Activated CD8-positive, alpha-beta memory T cell treated with anti-CD3 and anti-CD28 coated beads, Interleukin-2, amount 10 ng/mL, durations not matched to agents 7 days and 5 days (primary cell): Measurements from ENCODE around the gene SEMA4D. TPM values are rescaled to one million over a fixed set of nuclear protein-coding genes. Genes with fewer than 3 reads are reported as not detected.
"Not testable (repeated sequence)": the region's sequence is repeated elsewhere in the genome, so short reads cannot be mapped to it uniquely, and the experiment has no call there.

Experiments used
- ATAC-seq: fragments of 150-1000 bp; cut with Tn5 transposase; one replicate; pipeline ENCODE4 v1.10.0; 2021; ENCODE audit warnings: moderate library complexity
- CTCF ChIA-PET: fragments of 350-600 bp; sonication (Branson Sonifier 250); formaldehyde crosslinking; loops from one replicate; lab custom pipeline; 2021; ENCODE audit warnings: antibody characterized with exemption; lab: Charles Lee
- DNase-seq: peaks from one replicate; pipeline ENCODE4 v3.0.0-alpha.2; 2020
- H3K27ac Mint-ChIP-seq: one replicate; pipeline ENCODE4 v1.8.0; 2021; ENCODE audit warnings: mild to moderate bottlenecking, mixed read lengths
- H3K27me3 Mint-ChIP-seq: one replicate; pipeline ENCODE4 v1.8.0; 2021; ENCODE audit warnings: mixed read lengths
- H3K36me3 Mint-ChIP-seq: one replicate; pipeline ENCODE4 v1.8.0; 2021; ENCODE audit warnings: mild to moderate bottlenecking, mixed read lengths
- H3K4me1 Mint-ChIP-seq: one replicate; pipeline ENCODE4 v1.8.0; 2021; ENCODE audit warnings: mixed read lengths
- H3K4me3 Mint-ChIP-seq: one replicate; pipeline ENCODE4 v1.8.0; 2021; ENCODE audit warnings: mild to moderate bottlenecking, moderate library complexity, mixed read lengths
- H3K9me3 Mint-ChIP-seq: one replicate; pipeline ENCODE4 v1.8.0; 2022; ENCODE audit warnings: low read depth, mixed read lengths
- total RNA-seq, 2 experiments: library from RNA; stranded (reverse); gene quantifications; one replicate each; pipeline ENCODE4 v1.2.3, GENCODE V29; 2021

SEMA4D gene
- total RNA-seq, 2 experiments from 2014 or later = 408 to 525 TPM

DNA sequence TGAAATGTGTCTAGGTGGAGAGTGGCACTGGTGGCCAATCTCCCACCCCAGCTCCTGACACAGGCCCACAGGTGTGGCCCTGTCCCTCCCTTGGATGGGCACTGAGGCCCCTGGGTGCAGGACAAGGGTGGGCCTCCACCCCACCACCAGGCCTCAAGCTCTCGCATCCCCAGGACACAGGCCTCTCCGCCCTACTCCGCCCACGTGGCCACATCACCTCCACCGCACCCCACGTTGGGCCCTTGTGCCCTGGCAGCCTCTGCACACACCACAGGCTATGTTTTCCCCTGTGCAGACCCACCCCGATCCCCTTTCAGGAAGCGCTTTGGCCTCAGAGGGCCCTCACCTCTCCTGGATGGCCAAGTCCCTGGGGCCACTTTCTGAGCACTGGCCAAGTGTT, 124.9 kb downstream of the SEMA4D start:
- ATAC-seq (peak; percentile 22), DNase-seq (no peak)
- no peaks in the 10 kb centered on the region for H3K9me3 Mint-ChIP-seq
- H3K4me3 Mint-ChIP-seq = no peak overlapping the region
- peak overlapping the region; percentile 74 for H3K27ac Mint-ChIP-seq
- peaks cover 18% of the 10 kb centered on the region for H3K36me3 Mint-ChIP-seq
- H3K27me3 Mint-ChIP-seq = no peaks in the 10 kb centered on the region
- H3K4me1 Mint-ChIP-seq = peaks cover 51% of the 10 kb centered on the region
- CTCF ChIA-PET = interaction anchor here (0.9 to 1.4 kb wide), 2 partner anchors 72 to 176 kb away, joined by 4 read pairs; no protein-coding TSS in a partner anchor

DNA sequence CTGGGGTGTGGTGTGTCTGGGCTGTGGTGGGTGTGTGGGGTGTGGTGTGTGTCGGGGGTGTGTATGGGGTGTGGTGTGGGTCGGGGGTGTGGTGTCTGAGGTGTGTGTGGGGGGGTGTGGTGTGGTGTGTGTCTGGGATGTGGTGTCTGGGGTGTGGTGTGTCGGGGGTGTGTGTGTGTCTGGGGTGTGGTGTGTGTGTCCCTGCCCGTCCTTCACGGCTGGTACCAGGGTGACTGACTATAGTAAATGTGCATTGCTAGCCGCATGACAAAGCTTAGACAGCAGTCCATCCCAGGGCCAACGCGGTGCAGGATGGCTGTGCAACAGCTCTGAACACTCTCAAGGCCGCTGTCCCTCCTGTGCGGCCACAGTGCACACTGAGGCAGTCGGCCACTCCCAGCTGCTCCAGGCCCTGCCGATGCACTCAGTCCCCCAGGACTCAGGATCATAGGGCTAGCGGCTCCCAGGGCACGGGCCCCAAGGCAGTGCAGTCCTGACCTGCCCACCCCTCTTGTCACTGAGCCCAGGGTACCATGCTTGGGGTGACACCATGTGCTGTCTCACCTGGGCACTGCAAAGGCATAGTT, 125.6 kb downstream of the SEMA4D start:
- Mint-ChIP-seq H3K27me3 (no peaks in the 10 kb centered on the region), H3K36me3 (peaks cover 12% of the 10 kb centered on the region), H3K4me3 (no peak overlapping the region), H3K9me3 (no peaks in the 10 kb centered on the region), H3K4me1 (peaks cover 45% of the 10 kb centered on the region), H3K27ac (peak overlapping the region; percentile 74)
- DNase-seq (peak; percentile 72), ATAC-seq (peak; percentile 63)
- CTCF ChIA-PET = interaction anchor here (0.9 kb wide), 1 partner anchor 177 kb away, joined by 4 read pairs; no protein-coding TSS in a partner anchor

DNA sequence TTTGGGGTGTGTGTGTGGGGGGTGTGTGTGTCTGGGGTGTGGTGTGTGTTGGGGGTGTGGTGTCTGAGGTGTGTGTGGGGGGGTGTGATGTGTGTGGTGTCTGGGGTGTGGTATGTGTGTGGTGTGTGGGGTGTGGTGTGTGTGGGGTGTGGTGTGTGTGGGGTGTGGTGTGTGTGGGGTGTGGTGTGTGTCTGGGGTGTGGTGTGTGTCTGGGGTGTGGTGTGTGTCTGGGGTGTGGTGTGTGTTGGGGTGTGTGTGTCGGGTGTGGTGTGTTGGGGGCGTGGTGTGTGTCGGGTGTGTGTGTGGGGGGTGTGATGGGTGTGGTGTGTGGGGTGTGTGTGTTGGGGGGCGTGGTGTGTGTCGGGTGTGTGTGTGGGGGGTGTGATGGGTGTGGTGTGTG, 126.1 kb downstream of the SEMA4D start:
- not testable (repeated sequence) for ATAC-seq, DNase-seq, H3K4me3 Mint-ChIP-seq, H3K36me3 Mint-ChIP-seq, H3K27ac Mint-ChIP-seq, H3K27me3 Mint-ChIP-seq, H3K9me3 Mint-ChIP-seq
- peaks cover 40% of the 10 kb centered on the region for H3K4me1 Mint-ChIP-seq
- CTCF ChIA-PET = interaction anchor here (0.9 kb wide), 1 partner anchor 177 kb away, joined by 4 read pairs; no protein-coding TSS in a partner anchor

DNA sequence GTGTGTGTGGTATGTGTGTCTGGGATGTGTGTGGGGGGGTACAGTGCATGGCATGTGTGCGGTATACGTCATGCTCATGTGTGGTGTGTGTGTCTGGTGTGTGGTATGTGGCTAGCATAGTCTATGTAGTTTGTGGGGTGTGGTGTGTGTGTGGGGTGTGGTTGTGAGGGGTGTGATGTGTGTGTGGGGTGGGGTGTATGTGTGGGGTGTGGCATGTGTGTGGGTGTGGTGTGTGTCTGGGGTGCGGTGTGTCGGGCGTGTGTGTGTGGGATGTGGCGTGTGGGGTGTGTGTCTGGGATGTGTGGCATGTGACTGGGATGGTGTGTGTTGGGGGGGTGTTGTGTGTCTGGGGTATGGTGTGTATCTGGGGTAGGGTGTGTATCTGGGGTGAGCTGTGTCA, 127.3 kb downstream of the SEMA4D start:
- peaks cover 3% of the 10 kb centered on the region for H3K36me3 Mint-ChIP-seq
- ATAC-seq (no peak), DNase-seq (no peak)
- no peaks in the 10 kb centered on the region for H3K9me3 Mint-ChIP-seq
- CTCF ChIA-PET = no interaction called here
- H3K4me3 Mint-ChIP-seq = no peak overlapping the region
- H3K27me3 Mint-ChIP-seq = no peaks in the 10 kb centered on the region
- H3K27ac Mint-ChIP-seq = no peak overlapping the region
- peaks cover 29% of the 10 kb centered on the region for H3K4me1 Mint-ChIP-seq

DNA sequence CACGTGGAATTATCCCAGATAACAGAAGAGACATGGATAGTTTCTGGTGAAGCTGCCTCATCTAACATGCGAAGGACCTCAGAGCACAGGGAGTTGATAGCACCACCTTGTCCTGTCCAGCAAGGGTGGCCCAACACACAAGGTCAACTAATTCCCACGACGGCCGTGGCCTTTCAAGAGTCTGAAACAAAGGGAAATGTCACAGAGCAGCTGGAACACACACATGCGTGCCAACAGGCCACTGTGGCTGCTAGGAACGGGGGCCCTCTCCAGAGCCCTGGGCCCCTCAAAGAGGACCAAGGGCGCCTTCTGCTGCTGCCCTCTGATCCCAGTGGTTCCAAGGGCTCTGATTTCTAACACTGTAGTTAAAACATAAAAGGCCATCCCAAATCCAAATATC, 128.9 kb downstream of the SEMA4D start:
- DNase-seq (no peak), ATAC-seq (no peak)
- no peaks in the 10 kb centered on the region for H3K36me3 Mint-ChIP-seq
- no peaks in the 10 kb centered on the region for H3K9me3 Mint-ChIP-seq
- no peak overlapping the region for H3K27ac Mint-ChIP-seq
- no peak overlapping the region for H3K4me3 Mint-ChIP-seq
- H3K4me1 Mint-ChIP-seq = peaks cover 17% of the 10 kb centered on the region
- CTCF ChIA-PET = no interaction called here
- H3K27me3 Mint-ChIP-seq = no peaks in the 10 kb centered on the region

DNA sequence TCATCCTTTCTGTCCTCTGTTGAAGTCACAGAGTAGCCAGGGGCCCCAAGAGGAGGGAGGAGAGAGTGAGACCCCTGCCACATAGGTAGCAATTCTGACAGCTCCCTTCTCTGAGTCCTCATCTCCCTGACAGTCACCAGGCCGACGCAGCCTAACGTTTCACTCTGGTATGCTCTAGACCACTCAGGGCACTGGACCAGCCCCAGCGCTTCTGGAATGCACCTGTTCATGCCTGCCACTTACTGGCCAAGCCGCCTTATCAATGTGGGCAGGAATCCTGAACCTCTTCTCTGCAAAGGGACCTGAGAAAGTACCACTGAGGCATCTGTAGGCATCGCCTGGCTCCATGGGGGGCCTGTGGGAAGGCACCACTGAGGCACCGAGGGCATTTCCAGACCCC, 129.4 kb downstream of the SEMA4D start:
- Mint-ChIP-seq H3K27me3 (no peaks in the 10 kb centered on the region), H3K36me3 (no peaks in the 10 kb centered on the region), H3K4me1 (peaks cover 13% of the 10 kb centered on the region), H3K4me3 (no peak overlapping the region), H3K9me3 (no peaks in the 10 kb centered on the region), H3K27ac (no peak overlapping the region)
- CTCF ChIA-PET = no interaction called here
- no peak for ATAC-seq
- no peak for DNase-seq

DNA sequence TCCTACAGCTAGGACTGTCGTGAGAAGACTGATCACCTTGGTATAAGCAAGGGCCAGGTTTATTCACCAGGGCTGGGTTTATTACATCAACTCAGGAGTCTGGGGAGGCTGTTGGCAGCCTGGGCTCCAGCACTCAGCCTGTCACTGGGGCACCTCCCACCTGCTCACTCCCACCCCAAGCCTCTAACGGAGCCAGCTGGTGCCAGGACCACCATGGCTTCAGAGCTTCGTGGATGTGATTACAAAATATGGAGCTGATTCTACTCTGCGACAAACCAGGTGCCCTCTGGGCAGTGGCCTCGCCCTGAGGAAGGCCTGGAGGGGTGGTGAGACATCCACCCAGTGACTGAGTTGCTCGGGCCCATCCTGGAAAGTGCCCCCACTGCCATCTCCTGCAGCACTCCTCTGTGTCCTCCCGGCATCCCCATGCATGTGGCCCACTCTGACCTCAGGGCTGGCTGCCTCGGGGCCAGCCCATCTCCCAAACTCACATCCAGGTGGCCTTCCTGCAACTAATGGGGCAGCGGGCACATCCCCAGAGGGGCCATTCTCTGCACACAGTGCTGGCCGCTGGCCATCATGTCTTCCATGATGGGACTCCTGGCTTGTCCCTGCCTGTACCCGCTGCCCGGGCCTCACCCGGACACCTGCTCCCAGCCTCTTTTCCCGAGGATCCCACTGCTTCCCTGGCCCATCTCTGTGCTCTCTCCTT, 130.0 kb downstream of the SEMA4D start:
- Mint-ChIP-seq H3K9me3 (no peaks in the 10 kb centered on the region), H3K27me3 (no peaks in the 10 kb centered on the region), H3K27ac (no peak overlapping the region), H3K4me3 (no peak overlapping the region), H3K4me1 (peaks cover 7% of the 10 kb centered on the region), H3K36me3 (no peaks in the 10 kb centered on the region)
- no peak for ATAC-seq
- CTCF ChIA-PET = interaction anchor here (1.3 kb wide), 1 partner anchor 230 kb away, joined by 3 read pairs; no protein-coding TSS in a partner anchor
- DNase-seq = no peak

DNA sequence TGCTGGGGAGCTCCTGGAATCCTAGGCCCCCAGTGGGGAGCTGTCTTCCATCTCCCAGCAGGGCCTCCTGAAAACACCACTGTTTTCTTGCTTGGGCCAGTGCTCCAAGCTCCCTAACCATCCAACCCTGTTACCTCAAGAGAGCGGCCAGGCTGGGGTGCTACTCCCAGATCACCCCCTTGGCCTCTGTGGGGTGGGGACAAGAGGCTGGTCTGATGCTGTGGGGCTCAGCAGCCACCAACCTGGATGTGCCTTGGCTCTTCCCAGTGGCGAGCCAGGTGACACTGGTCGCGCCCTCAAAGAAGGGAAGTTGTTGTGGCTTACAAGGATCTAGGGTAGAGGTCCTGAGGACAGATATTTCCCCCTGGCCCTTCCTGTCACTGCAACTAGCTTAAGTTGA, 130.6 kb downstream of the SEMA4D start:
- no peak overlapping the region for H3K4me3 Mint-ChIP-seq
- CTCF ChIA-PET = interaction anchor here (0.6 to 1.5 kb wide), 3 partner anchors 9 to 230 kb away, joined by 3 read pairs; no protein-coding TSS in a partner anchor

DNA sequence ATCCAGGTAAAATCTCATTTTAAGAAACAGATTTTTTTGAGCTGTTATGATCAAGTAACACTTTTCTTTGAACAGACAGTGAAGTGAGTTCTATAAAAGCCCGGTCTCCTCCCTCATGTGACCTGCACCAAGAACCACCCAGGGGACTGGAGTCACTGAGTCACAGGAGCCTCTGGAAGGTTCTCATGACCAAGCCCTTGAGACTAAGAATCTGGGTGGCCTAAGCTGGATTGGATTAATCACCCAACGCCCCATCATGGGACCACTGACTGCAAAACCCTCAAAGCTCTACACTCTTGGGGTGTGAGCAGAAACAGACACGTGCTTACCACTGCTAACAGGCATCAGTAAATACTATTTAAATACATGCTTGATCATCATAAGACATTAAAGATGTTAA, 131.2 kb downstream of the SEMA4D start:
- Mint-ChIP-seq H3K27me3 (no peaks in the 10 kb centered on the region), H3K36me3 (peaks cover 4% of the 10 kb centered on the region), H3K27ac (peak overlapping the region; percentile 2), H3K4me3 (no peak overlapping the region), H3K4me1 (no peaks in the 10 kb centered on the region), H3K9me3 (no peaks in the 10 kb centered on the region)
- ATAC-seq (no peak), DNase-seq (no peak)
- CTCF ChIA-PET = interaction anchor here (0.6 to 1.5 kb wide), 3 partner anchors 8 to 231 kb away, joined by 3 read pairs; no protein-coding TSS in a partner anchor

More for the DNA sequence above, 130.6 kb downstream of the SEMA4D start:
- H3K9me3 Mint-ChIP-seq = no peaks in the 10 kb centered on the region
- H3K27ac Mint-ChIP-seq = no peak overlapping the region
- peaks cover under 1% of the 10 kb centered on the region for H3K36me3 Mint-ChIP-seq
- peaks cover under 1% of the 10 kb centered on the region for H3K4me1 Mint-ChIP-seq
- H3K27me3 Mint-ChIP-seq = no peaks in the 10 kb centered on the region
- DNase-seq (no peak), ATAC-seq (no peak)

DNA sequence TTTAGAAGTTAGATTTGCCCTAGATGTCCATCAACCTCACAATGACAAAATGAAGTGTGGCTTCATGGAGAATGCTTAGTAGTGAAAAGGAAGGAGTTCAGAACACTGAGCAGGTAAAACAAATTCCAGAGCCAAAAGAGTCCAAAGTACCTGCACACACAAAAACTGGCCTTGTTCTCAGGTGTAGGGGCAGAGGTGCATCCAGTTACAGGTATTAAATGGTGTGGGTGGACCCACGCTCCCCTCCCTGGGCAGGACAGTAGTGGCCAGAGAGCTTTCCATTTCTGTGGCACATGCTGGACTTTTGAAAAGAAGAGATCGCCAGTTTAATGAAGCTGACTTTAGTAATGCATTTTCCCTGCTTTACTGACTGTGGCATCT, 132.4 kb downstream of the SEMA4D start:
- CTCF ChIA-PET = no interaction called here
- ATAC-seq (no peak), DNase-seq (no peak)
- H3K4me3 Mint-ChIP-seq = no peak overlapping the region
- H3K4me1 Mint-ChIP-seq = peaks cover under 1% of the 10 kb centered on the region
- no peak overlapping the region for H3K27ac Mint-ChIP-seq
- peaks cover 16% of the 10 kb centered on the region for H3K36me3 Mint-ChIP-seq
- H3K27me3 Mint-ChIP-seq = no peaks in the 10 kb centered on the region
- H3K9me3 Mint-ChIP-seq = no peaks in the 10 kb centered on the region

DNA sequence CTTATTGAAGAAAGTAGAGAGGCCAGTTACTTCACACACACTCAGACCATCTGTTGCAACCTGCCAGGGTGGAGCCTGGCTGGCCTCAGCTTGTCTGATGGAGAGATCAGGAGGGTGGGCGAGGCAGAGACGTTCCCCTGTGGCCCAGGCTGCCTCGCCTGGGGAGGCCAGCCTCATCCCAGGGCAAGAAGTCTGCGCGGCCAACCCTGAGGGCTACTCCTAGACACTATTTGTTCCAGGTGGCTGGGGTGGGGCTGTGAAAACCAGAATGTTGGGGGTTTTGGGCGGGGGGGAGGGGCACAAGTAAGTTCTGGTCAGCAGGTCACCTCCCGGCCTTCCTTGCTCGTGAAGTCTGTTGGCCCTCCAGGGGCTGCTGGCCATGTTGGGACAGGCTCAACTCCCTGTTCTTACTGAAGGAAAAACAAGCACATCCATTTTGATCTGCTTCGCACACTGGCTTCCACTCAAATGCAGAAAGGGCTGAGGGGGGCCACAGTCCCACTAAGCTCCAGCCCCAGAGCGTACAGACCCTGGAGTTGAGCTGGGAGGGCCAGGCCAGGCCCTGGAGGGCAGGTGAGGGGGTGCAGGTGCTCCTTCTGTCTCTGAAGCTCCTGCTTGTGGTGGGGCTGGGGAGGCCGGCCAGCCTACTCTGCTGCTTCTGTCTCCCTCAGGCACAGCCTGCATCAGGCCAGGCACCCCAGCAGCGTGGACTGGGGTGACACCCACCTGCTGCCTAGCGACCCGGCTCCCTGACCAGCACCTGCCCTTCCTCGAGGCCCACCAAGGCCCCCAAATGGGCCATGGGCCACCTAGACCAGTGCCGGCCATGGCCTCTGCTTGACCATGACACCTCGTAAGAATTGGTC, 133.0 kb downstream of the SEMA4D start:
- no peaks in the 10 kb centered on the region for H3K27me3 Mint-ChIP-seq
- H3K36me3 Mint-ChIP-seq = peaks cover 21% of the 10 kb centered on the region
- no peak for ATAC-seq
- H3K9me3 Mint-ChIP-seq = no peaks in the 10 kb centered on the region
- CTCF ChIA-PET = no interaction called here
- peak overlapping the region; percentile 23 for H3K27ac Mint-ChIP-seq
- DNase-seq = no peak
- H3K4me1 Mint-ChIP-seq = peaks cover 5% of the 10 kb centered on the region
- H3K4me3 Mint-ChIP-seq = no peak overlapping the region

DNA sequence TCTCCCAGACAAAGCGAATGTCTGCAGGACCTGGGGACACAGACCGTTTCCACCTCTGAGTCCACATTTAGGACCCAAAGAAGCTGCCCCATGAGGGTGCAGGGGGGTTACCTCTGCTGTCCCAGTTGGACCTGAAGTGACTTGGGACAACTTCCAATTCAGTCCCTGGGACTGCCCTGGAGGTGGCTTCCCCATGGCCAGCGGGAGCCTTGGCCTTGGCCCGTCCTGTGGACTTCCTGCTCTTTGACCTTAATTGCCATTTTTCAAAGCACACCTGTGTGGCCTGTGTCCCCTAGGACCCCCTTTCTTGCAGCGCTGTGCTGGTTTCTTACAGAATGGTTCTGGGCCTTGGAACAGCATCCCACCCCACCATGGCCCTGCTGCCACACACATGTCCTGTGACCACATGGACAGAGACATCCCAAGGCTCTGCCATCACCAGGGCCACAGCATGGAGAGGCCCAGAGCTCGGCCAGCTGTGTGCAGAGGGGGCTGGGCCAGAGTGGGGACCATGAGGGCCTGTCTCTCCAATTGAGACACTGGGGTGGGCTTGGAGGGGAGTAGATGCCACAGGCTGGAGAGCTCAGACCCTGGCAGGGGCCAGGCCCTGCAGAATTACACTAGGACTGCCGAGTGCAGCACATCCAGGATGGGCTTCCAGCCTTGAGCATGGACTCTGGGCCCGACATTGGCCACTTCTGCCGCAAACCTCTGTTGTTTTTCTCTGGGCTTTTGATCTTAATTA, 133.8 kb downstream of the SEMA4D start:
- Mint-ChIP-seq H3K4me3 (no peak overlapping the region), H3K27ac (peak overlapping the region; percentile 23), H3K9me3 (no peaks in the 10 kb centered on the region), H3K36me3 (peaks cover 23% of the 10 kb centered on the region), H3K27me3 (no peaks in the 10 kb centered on the region), H3K4me1 (peaks cover 10% of the 10 kb centered on the region)
- no peak for ATAC-seq
- DNase-seq = no peak
- CTCF ChIA-PET = no interaction called here

DNA sequence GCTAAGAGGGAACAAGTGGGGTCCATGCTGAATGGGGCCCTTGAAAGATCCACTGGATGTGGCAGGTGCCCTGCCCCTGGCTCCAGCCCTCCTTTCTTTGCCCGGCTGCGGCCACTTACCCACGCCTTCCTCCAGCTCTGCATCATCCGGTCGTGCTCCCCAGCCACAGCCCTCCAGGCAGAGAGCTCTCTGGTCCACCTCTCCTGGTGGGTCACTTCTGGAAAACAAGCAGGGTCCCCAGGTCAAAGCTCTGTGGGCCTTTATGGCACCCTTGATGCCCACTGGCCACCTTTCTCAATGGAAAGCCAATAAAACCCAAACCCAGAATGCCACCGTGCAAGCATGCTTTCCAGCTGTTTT, 134.6 kb downstream of the SEMA4D start:
- H3K9me3 Mint-ChIP-seq = no peaks in the 10 kb centered on the region
- H3K36me3 Mint-ChIP-seq = peaks cover 29% of the 10 kb centered on the region
- CTCF ChIA-PET = no interaction called here
- no peak overlapping the region for H3K4me3 Mint-ChIP-seq
- H3K27ac Mint-ChIP-seq = peak overlapping the region; percentile 22
- no peaks in the 10 kb centered on the region for H3K27me3 Mint-ChIP-seq
- no peak for ATAC-seq
- peaks cover 19% of the 10 kb centered on the region for H3K4me1 Mint-ChIP-seq
- DNase-seq = peak; percentile 27
